CD4-positive, alpha-beta T cell treated with Interleukin-4 for 4 hours (primary cell): ENCODE measurements around the gene RHBDF2.

Source experiments
- DNase-seq: peaks from one replicate; pipeline ENCODE4 v3.0.0-alpha.2; 2020

RHBDF2 gene

DNA sequence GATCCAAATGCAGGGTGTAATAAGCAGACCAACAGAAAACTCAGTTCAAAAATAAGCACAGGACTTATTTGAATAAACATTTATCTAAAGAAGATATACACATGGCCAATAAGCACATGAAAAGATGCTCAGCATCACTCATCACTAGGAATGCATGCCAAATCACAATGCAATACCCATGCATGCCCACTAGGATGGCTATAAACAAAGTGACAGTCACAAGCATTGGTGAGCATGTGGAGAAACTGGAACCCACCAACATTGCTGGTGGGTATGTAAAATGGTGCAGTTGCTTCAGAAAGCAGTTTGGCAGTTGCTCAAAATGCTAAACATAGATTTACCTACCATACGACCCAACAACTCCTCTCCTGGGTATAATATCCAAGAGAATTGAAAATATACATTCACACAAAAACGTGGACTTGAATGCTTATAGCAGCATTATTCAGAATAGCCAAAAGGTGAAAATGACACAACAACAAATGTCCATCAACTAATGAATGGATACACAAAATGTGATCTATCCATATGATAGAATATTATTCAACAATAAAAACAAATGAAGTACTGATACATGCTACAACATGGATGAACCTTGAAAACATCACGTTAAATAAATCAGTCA lies 68.4 kb downstream of the RHBDF2 start:
- no peak for DNase-seq

GRCh38 chr17:76432004-76432403 lies 69.2 kb downstream of the RHBDF2 start:
- no peak for DNase-seq

DNA sequence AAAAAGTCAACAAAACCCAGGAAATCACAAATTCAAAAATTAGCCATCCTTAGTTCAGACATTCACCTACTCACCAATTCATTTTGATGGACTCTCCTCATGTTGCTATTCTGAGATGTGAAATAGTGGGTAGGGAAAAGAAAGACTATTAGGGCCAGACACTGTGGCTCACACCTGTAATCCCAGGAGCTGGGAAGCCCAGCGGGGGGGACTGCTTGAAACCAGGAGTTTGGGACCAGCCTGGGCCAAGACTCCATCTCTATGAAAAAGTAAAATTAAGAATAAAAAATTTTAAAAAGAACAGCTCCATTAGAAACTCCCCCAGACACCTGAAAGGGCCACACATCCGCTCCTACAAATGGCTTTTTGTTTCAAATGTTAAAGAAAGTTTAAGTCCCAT lies 69.7 kb downstream of the RHBDF2 start:
- no peak for DNase-seq

DNA sequence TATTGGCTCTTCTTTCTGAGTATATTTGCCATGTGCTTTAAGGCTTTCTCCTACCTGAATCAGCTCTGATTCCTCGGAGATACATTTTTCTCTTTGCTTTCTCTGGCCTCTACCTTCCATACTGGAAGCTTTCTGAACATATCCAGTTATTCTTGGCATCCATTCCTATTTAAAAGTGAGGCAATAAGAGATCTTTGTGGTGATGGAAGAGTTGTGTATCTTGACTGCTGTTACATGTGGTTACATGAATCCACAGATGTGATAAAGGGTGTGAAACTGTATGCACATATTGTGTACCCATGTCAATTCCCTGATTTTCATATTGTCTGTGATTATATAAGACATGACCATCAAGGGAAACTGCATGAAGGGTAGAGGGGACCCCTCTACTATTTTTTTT lies 72.7 kb downstream of the RHBDF2 start:
- no peak for DNase-seq

- DNase-seq, result no peak
Observed at GRCh38 chr17:76427501-76428231, 73.6 kb downstream of the RHBDF2 start.

GRCh38 chr17:76426853-76427252 lies 74.4 kb downstream of the RHBDF2 start:
- no peak for DNase-seq

DNA sequence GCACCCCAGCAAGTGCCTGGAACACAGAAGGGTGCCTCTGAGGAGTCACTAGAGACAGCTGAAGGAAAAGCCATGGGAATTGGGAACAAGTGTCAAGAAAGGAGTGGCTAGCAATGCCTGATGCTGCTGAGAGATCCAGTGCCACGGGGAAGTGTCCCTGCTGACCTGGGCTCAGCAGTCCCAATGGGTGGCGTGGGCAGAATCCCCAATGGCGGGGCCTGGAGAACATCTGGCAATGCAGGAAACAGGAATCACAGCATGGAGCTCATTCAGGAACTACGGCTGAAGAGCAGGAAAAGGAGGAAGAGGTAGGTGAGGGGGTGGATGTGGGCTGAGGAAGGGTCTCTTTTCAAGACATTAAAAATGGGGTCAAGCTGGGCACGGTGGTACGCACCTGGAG lies 78.4 kb downstream of the RHBDF2 start:
- no peak for DNase-seq

GRCh38 chr17:76422406-76422805 lies 78.8 kb downstream of the RHBDF2 start:
- no peak for DNase-seq

GRCh38 chr17:76421044-76421407 lies 80.2 kb downstream of the RHBDF2 start:
- no peak for DNase-seq
